Mucosa of rectum (tissue), 2 donors: ENCODE measurements around the gene PDZD8.

Source experiments
- H3K27ac ChIP-seq, 2 donors: one replicate each; pipeline ENCODE4 v1.7.0; 2013; ENCODE audit warnings: inconsistent platforms in 2 of 2, low read depth in 2 of 2, low read length in 2 of 2
- H3K27me3 ChIP-seq, 2 donors: one replicate each; pipeline ENCODE4 v1.7.0; 2013; ENCODE audit warnings: low read length in 2 of 2; ENCODE audit not compliant: control insufficient read depth in 2 of 2, insufficient read depth in 2 of 2
- H3K36me3 ChIP-seq, 2 donors: one replicate each; pipeline ENCODE4 v1.7.0; 2013; ENCODE audit warnings: low read length in 2 of 2; ENCODE audit not compliant: control insufficient read depth in 2 of 2, insufficient read depth in 2 of 2
- H3K4me1 ChIP-seq, 2 donors: one replicate each; pipeline ENCODE4 v1.7.0; 2013; ENCODE audit warnings: low read length in 2 of 2, mild to moderate bottlenecking in 1 of 2; ENCODE audit not compliant: control insufficient read depth in 2 of 2, insufficient read depth in 2 of 2
- H3K4me3 ChIP-seq, 2 donors: one replicate each; pipeline ENCODE4 v1.7.0; 2013; ENCODE audit warnings: low read length in 2 of 2
- H3K9ac ChIP-seq, 2 donors: one replicate each; pipeline ENCODE4 v1.7.0; 2013; ENCODE audit warnings: low read length in 2 of 2, low read depth in 1 of 2, mild to moderate bottlenecking in 1 of 2
- H3K9me3 ChIP-seq, 2 donors: one replicate each; pipeline ENCODE4 v1.7.0; 2013; ENCODE audit warnings: low read length in 2 of 2; ENCODE audit not compliant: control insufficient read depth in 2 of 2
- donor health status: healthy.
- donor health status: Normal muscosa, but diverticular disease.

The PDZD8 gene

DNA sequence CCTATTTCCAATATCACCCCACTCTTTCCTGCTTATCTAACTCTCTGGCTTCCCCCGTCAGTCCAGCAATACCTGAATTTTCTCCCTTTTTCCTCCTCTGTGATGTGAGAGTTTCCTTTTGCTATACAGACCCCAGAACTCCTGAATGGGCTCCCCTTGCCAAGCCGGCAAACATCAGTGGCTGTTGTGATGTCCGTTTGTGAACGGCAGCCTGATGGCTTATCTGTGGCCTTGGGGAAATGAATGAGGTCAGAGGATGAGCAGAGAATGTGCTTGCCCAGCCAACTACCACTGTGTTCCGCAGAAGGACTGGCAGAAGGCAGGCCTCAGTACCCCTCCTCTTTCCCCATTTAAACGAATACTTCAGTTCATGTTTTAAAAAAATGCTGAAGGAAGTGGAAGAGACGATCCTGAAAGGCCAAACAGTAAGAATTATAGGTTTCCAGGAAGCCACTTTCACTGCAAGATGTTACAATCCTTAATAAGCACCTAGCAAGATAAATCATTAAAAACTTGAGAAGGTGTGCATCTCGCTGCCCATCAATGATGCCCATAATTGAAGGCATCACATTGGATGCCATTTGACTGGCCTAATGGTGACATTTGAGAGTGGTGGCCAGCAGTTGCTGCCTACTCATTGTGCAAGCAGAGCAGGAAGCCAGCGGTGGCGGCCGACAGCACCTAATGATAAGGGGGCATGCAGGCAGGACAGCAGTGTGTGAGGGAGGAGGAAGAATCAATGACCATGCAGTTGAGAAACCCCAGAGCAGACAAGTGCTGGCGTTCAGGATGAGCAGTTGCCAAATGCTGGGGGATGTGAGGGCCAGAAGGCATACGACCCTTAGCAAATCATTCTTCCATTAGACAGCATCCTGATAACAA lies 102.8 kb downstream of the PDZD8 start:
- Histone ChIP-seq H3K9ac (no peak overlapping the region), H3K9me3 (no peaks in the 10 kb centered on the region), H3K4me3 (no peak overlapping the region), H3K27ac (no peak overlapping the region), H3K27me3 (no peaks in the 10 kb centered on the region), H3K4me1 (no peaks in the 10 kb centered on the region), H3K36me3 (no peaks in the 10 kb centered on the region)

DNA sequence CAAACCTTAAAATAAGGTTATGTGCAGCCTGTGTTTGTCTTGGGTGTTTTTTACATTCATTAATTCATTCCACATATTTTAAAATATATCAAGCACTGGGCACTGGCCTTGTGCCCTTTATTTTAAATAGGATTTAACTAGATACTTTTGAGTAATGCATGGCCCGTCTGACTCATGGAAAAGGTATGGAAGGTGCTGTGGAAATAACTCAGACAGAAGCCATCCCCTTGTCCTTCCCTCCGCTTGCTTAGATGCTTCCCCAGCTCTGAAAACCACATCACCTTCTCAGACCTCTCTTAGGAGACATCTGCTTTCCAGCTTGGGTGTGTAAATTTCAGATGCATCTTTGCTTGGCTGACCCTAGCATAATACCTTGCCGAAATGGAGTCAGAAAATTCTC lies 103.8 kb downstream of the PDZD8 start:
- Histone ChIP-seq H3K4me3 (no peak overlapping the region), H3K9ac (no peak overlapping the region), H3K4me1 (no peaks in the 10 kb centered on the region), H3K27ac (no peak overlapping the region), H3K27me3 (no peaks in the 10 kb centered on the region), H3K36me3 (no peaks in the 10 kb centered on the region), H3K9me3 (no peaks in the 10 kb centered on the region)

DNA sequence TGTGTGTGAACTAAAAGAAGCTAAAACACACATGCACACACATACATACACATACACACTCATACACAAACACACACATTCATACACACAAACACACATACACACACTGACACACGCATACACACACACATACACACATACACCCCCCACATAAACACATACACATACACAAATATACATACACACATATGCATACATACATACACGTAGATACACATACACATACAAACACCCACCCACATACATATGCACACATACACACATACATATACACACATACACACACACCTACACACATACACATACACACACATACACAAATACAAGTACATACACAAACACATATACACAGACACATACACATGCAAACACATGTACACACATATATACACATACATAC lies 106.3 kb downstream of the PDZD8 start:
- Histone ChIP-seq H3K36me3 (no peaks in the 10 kb centered on the region), H3K27me3 (no peaks in the 10 kb centered on the region), H3K27ac (no peak overlapping the region), H3K4me3 (no peak overlapping the region), H3K4me1 (no peaks in the 10 kb centered on the region), H3K9me3 (no peaks in the 10 kb centered on the region), H3K9ac (no peak overlapping the region)

DNA sequence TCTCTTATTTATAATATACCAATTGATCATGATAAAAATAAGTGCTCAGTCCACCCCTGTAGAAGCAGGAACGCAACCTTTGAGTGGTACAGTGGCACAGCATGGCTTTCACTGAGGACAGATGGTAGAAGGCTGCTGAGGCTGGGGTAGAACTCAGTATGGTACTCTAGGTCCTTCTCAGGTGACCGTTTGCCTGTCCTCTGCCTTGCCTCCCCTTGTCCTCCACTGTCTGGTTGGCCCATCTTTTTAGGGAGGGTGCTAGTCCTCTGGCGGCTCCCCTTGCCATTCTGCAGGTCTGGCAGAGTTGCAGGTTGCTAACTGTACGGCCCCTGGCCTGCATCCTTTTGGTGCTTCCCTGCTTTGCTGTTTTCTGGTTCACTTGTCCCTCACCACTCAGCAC lies 107.0 kb downstream of the PDZD8 start:
- Histone ChIP-seq H3K27ac (no peak overlapping the region), H3K36me3 (no peaks in the 10 kb centered on the region), H3K9me3 (no peaks in the 10 kb centered on the region), H3K9ac (no peak overlapping the region), H3K27me3 (no peaks in the 10 kb centered on the region), H3K4me1 (no peaks in the 10 kb centered on the region), H3K4me3 (no peak overlapping the region)

DNA sequence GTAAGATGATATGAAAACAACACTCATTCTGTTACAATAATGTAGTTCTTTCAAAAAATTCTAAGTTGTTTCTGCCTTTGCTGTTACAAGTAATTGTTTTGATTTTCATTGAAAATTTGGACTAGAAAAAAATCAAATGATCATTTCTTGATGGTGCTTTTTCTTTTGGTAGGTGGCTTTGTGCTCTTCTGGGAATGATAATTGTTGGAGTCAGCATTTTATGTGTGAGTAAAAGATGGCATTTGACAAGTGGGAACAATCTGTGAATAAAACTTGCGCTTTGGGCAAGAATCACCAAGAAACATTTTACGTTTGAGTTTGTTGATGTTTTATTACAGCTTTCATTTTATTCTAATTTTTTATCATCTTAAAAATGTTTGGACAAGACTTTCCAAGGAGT lies 108.4 kb downstream of the PDZD8 start:
- Histone ChIP-seq H3K27ac (no peak overlapping the region), H3K9me3 (no peaks in the 10 kb centered on the region), H3K4me1 (no peaks in the 10 kb centered on the region), H3K4me3 (no peak overlapping the region), H3K9ac (no peak overlapping the region), H3K27me3 (no peaks in the 10 kb centered on the region), H3K36me3 (no peaks in the 10 kb centered on the region)

DNA sequence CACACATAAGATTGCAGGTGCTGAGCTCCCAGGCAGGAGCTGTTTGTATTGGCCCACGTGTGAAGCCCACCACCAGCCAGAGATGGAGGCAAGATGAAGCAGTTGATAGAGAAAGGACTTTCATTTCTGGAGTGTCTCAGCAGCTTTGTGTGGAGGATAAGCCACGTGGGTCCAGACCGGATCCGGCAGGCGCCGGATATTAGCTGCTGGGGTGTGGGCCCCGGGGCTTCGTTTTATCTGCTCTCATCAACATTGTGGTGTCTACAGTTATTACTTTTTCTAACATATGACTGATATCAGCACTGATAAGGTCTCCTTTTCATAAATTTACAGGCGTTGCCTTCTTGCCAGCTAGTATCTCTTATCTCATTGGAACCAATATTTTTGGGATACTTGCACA lies 108.8 kb downstream of the PDZD8 start:
- no peak overlapping the region for H3K9ac ChIP-seq
- H3K4me1 ChIP-seq: no peaks in the 10 kb centered on the region
- no peaks in the 10 kb centered on the region for H3K9me3 ChIP-seq
- no peak overlapping the region for H3K27ac ChIP-seq
- H3K36me3 ChIP-seq: no peaks in the 10 kb centered on the region
- no peaks in the 10 kb centered on the region for H3K27me3 ChIP-seq
- no peak overlapping the region for H3K4me3 ChIP-seq

DNA sequence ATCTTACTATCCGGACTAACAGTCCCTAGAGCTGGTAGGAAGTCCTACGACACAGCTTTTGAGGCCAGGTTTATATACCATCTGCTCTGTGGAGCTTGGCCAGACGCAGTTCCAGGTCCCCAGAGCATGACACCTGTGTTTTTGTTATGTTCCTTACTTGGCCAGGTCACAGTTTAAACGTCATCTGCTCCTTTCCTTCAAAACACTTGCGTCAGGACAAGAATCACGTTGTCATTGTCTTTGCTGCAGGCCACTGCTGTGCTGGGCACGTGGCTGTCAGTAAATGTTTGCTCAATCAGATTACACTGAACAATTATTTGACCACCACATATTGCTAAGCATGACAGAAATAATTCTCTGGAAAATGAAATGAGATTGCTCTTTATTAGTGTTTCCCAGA lies 110.5 kb downstream of the PDZD8 start:
- Histone ChIP-seq H3K9me3 (no peaks in the 10 kb centered on the region), H3K27me3 (peaks cover 5 to 7% of the 10 kb centered on the region in 2 donors), H3K9ac (no peak overlapping the region), H3K36me3 (no peaks in the 10 kb centered on the region), H3K4me3 (no peak overlapping the region), H3K27ac (no peak overlapping the region), H3K4me1 (no peaks in the 10 kb centered on the region)

DNA sequence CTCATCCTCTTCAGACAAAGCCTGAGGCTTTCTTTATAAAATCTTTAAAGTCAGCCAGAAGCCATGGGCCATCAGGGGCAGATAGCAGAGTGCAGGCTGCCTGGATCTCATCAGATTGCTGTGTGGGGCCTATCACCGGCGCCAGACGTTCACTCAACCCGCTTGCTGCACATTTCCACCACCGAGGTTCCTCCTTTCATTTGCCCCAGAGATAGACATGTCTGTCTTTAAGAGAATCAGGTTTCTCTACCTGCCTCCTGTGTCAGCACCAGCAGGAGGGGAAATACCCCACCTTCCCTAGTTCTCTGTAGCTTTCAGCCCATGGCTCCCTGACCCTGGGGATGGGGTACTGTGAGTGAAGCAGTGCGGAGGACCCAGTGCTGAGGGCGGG lies 112.3 kb downstream of the PDZD8 start:
- Histone ChIP-seq H3K4me3 (no peak overlapping the region), H3K9me3 (no peaks in the 10 kb centered on the region), H3K4me1 (no peaks in the 10 kb centered on the region), H3K27me3 (peaks cover 5 to 12% of the 10 kb centered on the region in 2 donors), H3K36me3 (no peaks in the 10 kb centered on the region), H3K27ac (no peak overlapping the region), H3K9ac (no peak overlapping the region)

DNA sequence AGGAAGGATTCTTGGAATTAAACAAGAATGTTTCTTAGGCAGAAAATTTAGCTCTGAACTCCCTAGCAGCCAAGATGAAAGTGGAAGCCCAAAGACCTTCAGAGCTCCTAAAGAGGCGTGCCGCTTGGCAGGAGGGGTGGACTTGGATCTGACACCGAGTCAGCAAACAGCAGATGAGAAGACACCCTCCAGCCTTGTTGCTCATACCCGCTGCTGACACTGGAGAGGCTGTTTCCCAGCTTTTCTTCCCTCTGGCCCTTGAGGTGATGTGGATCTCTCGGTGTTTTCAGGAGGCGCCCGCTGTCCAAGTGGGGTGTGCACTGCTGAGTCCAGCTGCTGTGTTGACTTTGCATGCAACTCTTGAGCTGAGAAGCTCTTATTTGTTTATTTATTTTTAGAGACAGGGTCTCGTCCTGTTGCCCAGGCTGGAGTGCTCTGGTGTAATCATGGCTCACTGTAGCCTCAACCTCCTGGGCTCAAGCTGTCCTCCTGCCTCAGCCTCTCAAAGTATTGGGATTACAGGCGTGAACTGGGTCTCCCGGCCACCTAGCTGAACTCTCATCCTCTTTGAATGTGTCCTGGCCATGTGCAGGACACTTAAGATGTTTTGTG lies 112.8 kb downstream of the PDZD8 start:
- Histone ChIP-seq H3K9me3 (no peaks in the 10 kb centered on the region), H3K36me3 (no peaks in the 10 kb centered on the region), H3K27me3 (peaks cover 5 to 12% of the 10 kb centered on the region in 2 donors), H3K4me1 (no peaks in the 10 kb centered on the region), H3K9ac (no peak overlapping the region), H3K27ac (no peak overlapping the region), H3K4me3 (no peak overlapping the region)

DNA sequence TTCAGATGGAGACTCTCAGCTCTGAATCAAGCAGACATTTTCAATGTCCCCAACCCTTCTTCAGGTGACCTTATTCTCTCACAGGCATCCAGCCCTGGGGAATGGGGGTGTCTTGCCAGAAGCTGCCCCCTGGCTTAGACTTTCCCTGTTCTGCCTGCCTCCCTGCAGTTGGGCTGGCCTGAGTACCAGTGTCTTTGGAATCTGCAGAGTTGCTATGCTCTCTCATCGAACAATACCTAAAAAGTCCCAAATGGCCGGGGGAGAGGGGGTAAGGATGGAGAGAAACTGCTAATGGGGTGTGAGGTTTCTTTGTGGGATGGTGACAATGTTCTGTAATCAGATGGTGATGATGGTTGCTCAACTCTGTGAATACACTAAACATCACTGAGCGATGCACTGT lies 113.7 kb downstream of the PDZD8 start:
- Histone ChIP-seq H3K9ac (no peak overlapping the region), H3K4me1 (no peaks in the 10 kb centered on the region), H3K27ac (no peak overlapping the region), H3K9me3 (no peaks in the 10 kb centered on the region), H3K36me3 (no peaks in the 10 kb centered on the region), H3K27me3 (peaks cover 5 to 12% of the 10 kb centered on the region in 2 donors), H3K4me3 (no peak overlapping the region)
